Breast epithelium (tissue), 4 donors: Measurements from ENCODE around the gene MTUS2. TPM values are rescaled to one million over a fixed set of nuclear protein-coding genes. Genes with fewer than 3 reads are reported as not detected.

Experiments used
- DNase-seq, 2 donors: peaks; one replicate each; pipeline ENCODE4 v3.0.0-alpha.2; 2019; ENCODE audit warnings: low spot score in 2 of 2
- H3K27ac ChIP-seq, 2 donors: fragments of 200-600 bp; sonication (generic) in 1 of 2; one replicate each; pipeline ENCODE4 v1.5.1; 2016 to 2019; ENCODE audit warnings: mild to moderate bottlenecking in 1 of 2
- H3K27me3 ChIP-seq, 2 donors: fragments of 200-600 bp; sonication (generic) in 1 of 2; one replicate each; pipeline versions ENCODE4 v1.5.1 to v1.6.0; 2017 to 2019; ENCODE audit warnings: control low read depth in 1 of 2, mild to moderate bottlenecking in 1 of 2
- H3K36me3 ChIP-seq: fragments of 200-600 bp; one replicate; pipeline ENCODE4 v1.5.1; 2019
- H3K4me1 ChIP-seq, 2 donors: fragments of 200-600 bp; sonication (generic); one replicate each; pipeline ENCODE4 v1.5.1; 2016 to 2019; ENCODE audit warnings: control low read depth in 1 of 2
- H3K4me3 ChIP-seq, 3 donors: fragments of 200-600 bp; sonication (generic); 1 replicate in 2 of 3; 2 replicates in 1 of 3; pipeline ENCODE4 v1.5.1; 2016 to 2019; ENCODE audit warnings: mild to moderate bottlenecking in 3 of 3, moderate library complexity in 2 of 3
- H3K9me3 ChIP-seq, 2 donors: fragments of 200-600 bp; sonication (generic) in 1 of 2; one replicate each; pipeline ENCODE4 v1.5.1; 2016 to 2019; ENCODE audit warnings: control low read depth in 1 of 2
- POLR2A ChIP-seq: fragments of 450-650 bp; IDR thresholded peaks from one replicate; pipeline ENCODE4 v1.6.1; 2016; ENCODE audit warnings: antibody characterized with exemption, mild to moderate bottlenecking, moderate library complexity
- POLR2AphosphoS5 ChIP-seq, 3 donors: sonication (generic); formaldehyde crosslinking; IDR thresholded peaks; one replicate each; pipeline ENCODE4 v1.6.1; 2017; ENCODE audit warnings: antibody characterized with exemption in 3 of 3
- intact Hi-C: fragments of 100-400 bp; cut with DNase I; formaldehyde crosslinking; loops from one replicate; pipeline ENCODE4 v1.15.1; 2023; ENCODE audit warnings: low total_unique reads
- total RNA-seq, 3 donors: library from RNA; depleted of rRNA; stranded (reverse); fragments of >200 nt; gene quantifications; one replicate each; pipeline ENCODE4 v1.1.0, GENCODE V29; 2016
- TF ChIP-seq, protein P1 (sequence below), 3 donors: fragments of 450-650 bp; IDR thresholded peaks; one replicate each; pipeline ENCODE4 v1.5.1; 2016 to 2017; ENCODE audit warnings: antibody characterized with exemption in 3 of 3, mild to moderate bottlenecking in 3 of 3, moderate library complexity in 3 of 3

Gene MTUS2
- total RNA-seq, 3 donors from 2014 or later = under 0.01 to 1.0 TPM; not detected in 1

GRCh38 chr13:29160862-29161261, 340.7 kb downstream of the MTUS2 start:
- intact Hi-C loops = no loop called here
- Histone ChIP-seq H3K27me3 (no peaks in the 10 kb centered on the region), H3K4me1 (no peaks in the 10 kb centered on the region), H3K36me3 (no peaks in the 10 kb centered on the region), H3K9me3 (no peaks in the 10 kb centered on the region), H3K27ac (no peak overlapping the region), H3K4me3 (no peak overlapping the region)
- DNase-seq = no peak
- TF ChIP-seq POLR2AphosphoS5 (IDR thresholded peaks at IDR 0.05) (no peak), POLR2A (no peak)
- TF ChIP-seq, protein P1, sequence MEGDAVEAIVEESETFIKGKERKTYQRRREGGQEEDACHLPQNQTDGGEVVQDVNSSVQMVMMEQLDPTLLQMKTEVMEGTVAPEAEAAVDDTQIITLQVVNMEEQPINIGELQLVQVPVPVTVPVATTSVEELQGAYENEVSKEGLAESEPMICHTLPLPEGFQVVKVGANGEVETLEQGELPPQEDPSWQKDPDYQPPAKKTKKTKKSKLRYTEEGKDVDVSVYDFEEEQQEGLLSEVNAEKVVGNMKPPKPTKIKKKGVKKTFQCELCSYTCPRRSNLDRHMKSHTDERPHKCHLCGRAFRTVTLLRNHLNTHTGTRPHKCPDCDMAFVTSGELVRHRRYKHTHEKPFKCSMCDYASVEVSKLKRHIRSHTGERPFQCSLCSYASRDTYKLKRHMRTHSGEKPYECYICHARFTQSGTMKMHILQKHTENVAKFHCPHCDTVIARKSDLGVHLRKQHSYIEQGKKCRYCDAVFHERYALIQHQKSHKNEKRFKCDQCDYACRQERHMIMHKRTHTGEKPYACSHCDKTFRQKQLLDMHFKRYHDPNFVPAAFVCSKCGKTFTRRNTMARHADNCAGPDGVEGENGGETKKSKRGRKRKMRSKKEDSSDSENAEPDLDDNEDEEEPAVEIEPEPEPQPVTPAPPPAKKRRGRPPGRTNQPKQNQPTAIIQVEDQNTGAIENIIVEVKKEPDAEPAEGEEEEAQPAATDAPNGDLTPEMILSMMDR (IDR thresholded peaks at IDR 0.05) = no peak

DNA sequence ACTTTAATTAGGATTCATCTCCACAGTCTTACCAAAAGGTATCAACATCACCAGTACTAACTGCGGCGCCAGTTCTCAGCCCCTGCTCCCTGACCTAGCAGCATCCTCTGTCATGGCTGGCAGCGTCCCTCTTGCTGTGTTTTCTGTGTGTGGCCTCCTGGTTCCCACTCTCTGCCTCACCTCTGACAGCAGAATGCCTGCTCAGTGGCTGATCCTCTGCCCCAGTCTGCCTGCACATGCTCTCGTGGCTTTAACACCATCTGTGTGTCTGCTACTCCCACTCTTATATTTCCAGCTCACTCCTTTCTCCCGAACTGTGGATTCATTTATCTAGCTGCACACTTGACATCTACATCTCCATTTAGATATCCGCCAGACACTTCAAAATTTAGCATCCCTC, 341.5 kb downstream of the MTUS2 start:
- intact Hi-C loops = no loop called here
- H3K36me3 ChIP-seq = no peaks in the 10 kb centered on the region
- DNase-seq = no peak

DNA sequence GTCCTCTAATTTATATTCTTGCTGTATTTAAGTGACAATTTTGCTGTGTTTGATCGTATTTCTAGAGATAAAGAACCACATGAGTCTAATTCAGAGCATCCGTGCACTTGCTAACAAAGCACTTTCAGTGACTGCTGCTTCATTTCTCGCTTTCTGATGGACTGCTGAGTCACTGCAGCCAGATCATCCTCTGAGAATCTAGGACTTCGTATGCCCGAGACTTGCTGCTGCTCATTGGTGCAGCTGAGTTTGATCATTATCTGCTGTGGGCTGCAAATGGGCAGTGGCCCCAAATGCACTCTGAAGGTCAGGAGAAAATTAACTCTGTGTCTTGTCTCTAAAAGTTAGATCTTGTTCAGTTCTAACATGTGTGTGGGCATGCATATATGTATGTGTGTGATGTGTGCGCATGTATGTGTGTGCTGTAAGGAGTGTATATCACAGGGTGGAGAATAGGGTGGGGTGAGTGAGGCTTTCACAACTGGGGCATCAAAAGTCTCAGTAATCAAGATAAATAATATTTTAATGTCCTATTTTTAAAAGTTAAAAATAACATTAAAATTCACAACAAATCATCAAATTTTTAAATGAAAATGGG, 342.6 kb downstream of the MTUS2 start:
- Histone ChIP-seq H3K9me3 (no peaks in the 10 kb centered on the region), H3K27ac (no peak overlapping the region), H3K4me3 (no peak overlapping the region), H3K27me3 (no peaks in the 10 kb centered on the region), H3K36me3 (no peaks in the 10 kb centered on the region), H3K4me1 (no peaks in the 10 kb centered on the region)
- no peak for DNase-seq
- no peak for TF ChIP-seq POLR2A
- TF ChIP-seq, protein P1 (IDR thresholded peaks at IDR 0.05) = no peak
- TF ChIP-seq POLR2AphosphoS5 (IDR thresholded peaks at IDR 0.05) = no peak
- intact Hi-C loops = no loop called here

More for the DNA sequence above, 341.5 kb downstream of the MTUS2 start:
- H3K4me3 ChIP-seq = no peak overlapping the region
- H3K4me1 ChIP-seq = no peaks in the 10 kb centered on the region
- TF ChIP-seq POLR2AphosphoS5 (IDR thresholded peaks at IDR 0.05) = no peak
- TF ChIP-seq, protein P1 (IDR thresholded peaks at IDR 0.05) = no peak
- TF ChIP-seq POLR2A = no peak
- H3K27me3 ChIP-seq = no peaks in the 10 kb centered on the region
- no peak overlapping the region for H3K27ac ChIP-seq
- no peaks in the 10 kb centered on the region for H3K9me3 ChIP-seq

DNA sequence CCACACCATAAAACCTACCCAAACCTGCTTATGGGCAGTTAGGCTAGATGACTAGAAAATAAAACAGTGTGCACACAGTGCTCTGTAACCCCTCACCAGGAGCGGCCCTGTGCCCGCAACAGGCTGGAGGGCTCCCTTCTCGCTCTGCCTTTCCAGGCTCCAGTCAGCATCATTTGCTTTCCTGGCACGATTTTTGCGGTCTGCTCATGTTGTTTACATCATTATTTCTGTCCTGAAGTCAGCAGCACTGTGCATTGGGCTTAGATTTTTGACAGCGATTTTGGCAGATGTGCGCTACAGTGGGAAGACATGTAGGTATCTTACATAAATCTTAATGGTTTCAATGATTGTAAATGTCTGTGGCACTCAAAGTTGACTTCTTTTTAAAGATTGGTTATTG, 344.0 kb downstream of the MTUS2 start:
- Histone ChIP-seq H3K36me3 (no peaks in the 10 kb centered on the region), H3K4me1 (no peaks in the 10 kb centered on the region), H3K9me3 (no peaks in the 10 kb centered on the region), H3K4me3 (no peak overlapping the region), H3K27ac (no peak overlapping the region), H3K27me3 (no peaks in the 10 kb centered on the region)
- intact Hi-C loops = no loop called here
- DNase-seq = no peak
- TF ChIP-seq POLR2AphosphoS5 (IDR thresholded peaks at IDR 0.05) (no peak), POLR2A (no peak)
- TF ChIP-seq, protein P1 (IDR thresholded peaks at IDR 0.05) = no peak

- intact Hi-C loops = no loop called here
- DNase-seq = no peak
- H3K27me3 ChIP-seq = no peaks in the 10 kb centered on the region
- no peak overlapping the region for H3K4me3 ChIP-seq
- no peak overlapping the region for H3K27ac ChIP-seq
- H3K4me1 ChIP-seq = no peaks in the 10 kb centered on the region
- H3K9me3 ChIP-seq = no peaks in the 10 kb centered on the region
- TF ChIP-seq POLR2AphosphoS5 (IDR thresholded peaks at IDR 0.05) = no peak
- H3K36me3 ChIP-seq = no peaks in the 10 kb centered on the region
These were observed 345.1 kb downstream of the MTUS2 start for GRCh38 chr13:29165216-29165615.

DNA sequence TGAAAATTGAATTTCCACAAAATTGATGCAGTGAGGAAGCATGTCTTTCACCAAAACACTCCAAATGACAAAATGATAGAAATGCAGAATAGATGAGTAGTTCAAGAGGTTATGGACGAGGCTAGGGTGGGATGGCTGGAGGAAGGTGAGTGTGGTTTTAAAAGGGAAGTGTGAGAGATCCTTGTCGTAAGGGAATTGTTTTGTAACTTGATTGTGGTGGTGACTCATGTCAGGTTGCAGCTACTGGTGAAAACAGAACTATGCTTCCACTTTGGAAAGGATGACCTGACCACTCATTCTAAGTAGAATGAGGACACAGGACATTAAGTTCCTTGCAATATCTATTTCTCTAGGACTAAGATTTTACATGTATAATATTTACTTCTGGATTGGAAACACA, 345.7 kb downstream of the MTUS2 start:
- Histone ChIP-seq H3K27ac (no peak overlapping the region), H3K36me3 (no peaks in the 10 kb centered on the region), H3K4me1 (no peaks in the 10 kb centered on the region), H3K27me3 (no peaks in the 10 kb centered on the region), H3K4me3 (no peak overlapping the region), H3K9me3 (no peaks in the 10 kb centered on the region)
- TF ChIP-seq, protein P1 (IDR thresholded peaks at IDR 0.05) = no peak
- no peak for TF ChIP-seq POLR2AphosphoS5 (IDR thresholded peaks at IDR 0.05)
- no peak for TF ChIP-seq POLR2A
- no peak for DNase-seq
- intact Hi-C loops = no loop called here
